Kidney epithelial cell (primary cell): ENCODE measurements around the gene XPA. TPM values are rescaled to one million over a fixed set of nuclear protein-coding genes. Genes with fewer than 3 reads are reported as not detected.

ENCODE experiments used
- DNase-seq: peaks from one replicate; pipeline ENCODE4 v3.0.0-alpha.2; 2010; ENCODE audit warnings: low read depth
- H3K27me3 ChIP-seq: 2 replicates; pipeline ENCODE4 v1.6.0; 2011; ENCODE audit warnings: low read length; ENCODE audit not compliant: control insufficient read depth, insufficient read depth
- H3K36me3 ChIP-seq: 2 replicates; pipeline ENCODE4 v1.5.1; 2011; ENCODE audit warnings: low read length; ENCODE audit not compliant: control insufficient read depth, insufficient read depth
- H3K4me3 ChIP-seq: 2 replicates; pipeline ENCODE4 v1.5.1; 2011; ENCODE audit warnings: low read depth, mild to moderate bottlenecking, control low read depth, low read length
- total RNA-seq: library from RNA; depleted of rRNA; stranded (reverse); fragments of >200 nt; gene quantifications from 2 replicates; pipeline ENCODE4 v1.2.3, GENCODE V29; 2015
- TF ChIP-seq, protein P1 (sequence below): IDR thresholded peaks from 2 replicates; pipeline ENCODE4 v1.5.1; 2011; ENCODE audit warnings: mild to moderate bottlenecking, moderate library complexity, low read length, control low read depth, inconsistent platforms; ENCODE audit not compliant: insufficient read depth, poor library complexity, severe bottlenecking

Gene XPA
- total RNA-seq, 1 donor from 2014 or later, result 12.5 TPM

DNA sequence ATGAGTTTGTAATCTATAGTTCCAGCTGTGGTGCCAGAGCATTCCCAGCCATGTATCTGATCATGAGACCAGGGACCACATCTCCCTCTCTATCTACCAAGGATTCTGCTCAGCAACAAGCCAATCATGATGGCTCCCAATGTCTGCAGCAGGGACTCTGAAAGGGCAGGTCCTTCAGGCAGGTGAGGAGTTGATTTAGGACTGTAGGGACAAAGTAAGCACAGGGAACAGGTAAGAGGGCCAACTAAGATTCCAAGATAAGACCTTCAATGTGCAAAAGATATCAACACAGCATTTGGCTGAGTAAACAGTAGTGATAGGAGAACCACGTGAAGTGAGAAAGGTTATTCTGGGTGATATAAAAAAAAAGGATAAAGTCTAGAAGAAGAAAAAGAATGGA lies 8.5 kb downstream of the XPA start:
- Histone ChIP-seq H3K4me3 (no peak overlapping the region), H3K36me3 (peaks cover 2% of the 10 kb centered on the region), H3K27me3 (no peaks in the 10 kb centered on the region)
- TF ChIP-seq, protein P1, sequence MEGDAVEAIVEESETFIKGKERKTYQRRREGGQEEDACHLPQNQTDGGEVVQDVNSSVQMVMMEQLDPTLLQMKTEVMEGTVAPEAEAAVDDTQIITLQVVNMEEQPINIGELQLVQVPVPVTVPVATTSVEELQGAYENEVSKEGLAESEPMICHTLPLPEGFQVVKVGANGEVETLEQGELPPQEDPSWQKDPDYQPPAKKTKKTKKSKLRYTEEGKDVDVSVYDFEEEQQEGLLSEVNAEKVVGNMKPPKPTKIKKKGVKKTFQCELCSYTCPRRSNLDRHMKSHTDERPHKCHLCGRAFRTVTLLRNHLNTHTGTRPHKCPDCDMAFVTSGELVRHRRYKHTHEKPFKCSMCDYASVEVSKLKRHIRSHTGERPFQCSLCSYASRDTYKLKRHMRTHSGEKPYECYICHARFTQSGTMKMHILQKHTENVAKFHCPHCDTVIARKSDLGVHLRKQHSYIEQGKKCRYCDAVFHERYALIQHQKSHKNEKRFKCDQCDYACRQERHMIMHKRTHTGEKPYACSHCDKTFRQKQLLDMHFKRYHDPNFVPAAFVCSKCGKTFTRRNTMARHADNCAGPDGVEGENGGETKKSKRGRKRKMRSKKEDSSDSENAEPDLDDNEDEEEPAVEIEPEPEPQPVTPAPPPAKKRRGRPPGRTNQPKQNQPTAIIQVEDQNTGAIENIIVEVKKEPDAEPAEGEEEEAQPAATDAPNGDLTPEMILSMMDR, result no peak
- DNase-seq, result no peak

DNA sequence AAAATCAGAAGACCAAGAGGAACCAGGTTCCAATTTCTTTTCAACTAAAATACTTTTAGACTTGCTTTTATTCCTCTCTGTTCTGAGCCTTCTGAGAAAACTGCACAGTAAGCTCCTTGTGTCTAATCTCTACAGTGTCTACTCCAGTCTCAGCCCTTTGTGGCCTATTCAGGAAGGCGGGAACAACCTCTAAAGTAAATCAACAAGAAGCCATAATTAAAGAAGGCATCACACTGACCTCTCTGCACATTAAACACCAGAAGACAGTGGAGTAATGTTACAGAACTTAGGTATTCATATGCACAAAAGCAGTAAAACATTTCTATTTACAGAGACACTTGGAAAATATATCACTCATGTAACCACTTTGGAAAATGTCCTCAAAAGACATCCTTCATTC lies 14.9 kb downstream of the XPA start:
- Histone ChIP-seq H3K27me3 (no peaks in the 10 kb centered on the region), H3K4me3 (no peak overlapping the region), H3K36me3 (no peaks in the 10 kb centered on the region)
- no peak for DNase-seq
- TF ChIP-seq, protein P1, result no peak

DNA sequence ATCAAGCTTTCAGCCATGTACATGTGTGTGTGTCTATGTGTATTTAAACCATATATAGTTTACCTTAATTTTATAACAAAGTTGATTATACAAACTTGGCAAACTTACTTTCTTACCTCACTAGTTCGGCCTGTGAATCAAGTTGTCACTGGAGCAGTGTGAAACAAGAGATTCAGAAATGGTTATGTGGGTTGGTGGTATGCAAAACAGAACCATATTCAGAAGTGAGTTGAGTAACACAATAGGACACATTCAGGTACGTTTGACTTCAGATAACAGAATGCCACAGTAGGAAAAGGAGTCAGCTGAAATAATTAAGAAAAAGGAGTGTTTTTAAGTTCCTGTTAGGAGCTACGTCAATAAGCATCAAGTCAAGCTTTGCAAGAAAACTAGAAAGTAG lies 21.5 kb downstream of the XPA start:
- Histone ChIP-seq H3K27me3 (no peaks in the 10 kb centered on the region), H3K36me3 (no peaks in the 10 kb centered on the region)
- TF ChIP-seq, protein P1, result no peak

DNA sequence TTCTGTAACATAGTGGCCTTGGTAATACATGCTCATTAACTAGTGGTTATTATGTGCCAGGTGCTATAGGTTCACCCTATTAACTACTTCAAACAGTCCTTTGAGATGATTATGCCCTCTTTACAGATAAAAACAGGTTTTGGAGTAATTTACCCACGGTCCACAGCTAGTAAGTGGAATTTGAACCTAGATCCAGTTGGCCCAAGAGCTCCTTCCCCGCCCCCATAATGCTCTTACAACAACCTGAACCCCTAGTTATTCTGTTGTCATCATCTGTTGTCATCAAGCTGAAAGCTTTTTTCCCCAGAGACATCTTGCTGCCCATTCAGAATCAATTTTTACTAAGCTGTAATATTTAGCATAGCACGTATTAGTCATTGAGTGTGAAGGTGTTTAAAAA lies 23.2 kb downstream of the XPA start:
- TF ChIP-seq, protein P1, result no peak
- no peak overlapping the region for H3K4me3 ChIP-seq
- no peaks in the 10 kb centered on the region for H3K27me3 ChIP-seq
- DNase-seq, result no peak
- no peaks in the 10 kb centered on the region for H3K36me3 ChIP-seq

More for the DNA sequence above, 21.5 kb downstream of the XPA start:
- H3K4me3 ChIP-seq, result no peak overlapping the region
- no peak for DNase-seq

DNA sequence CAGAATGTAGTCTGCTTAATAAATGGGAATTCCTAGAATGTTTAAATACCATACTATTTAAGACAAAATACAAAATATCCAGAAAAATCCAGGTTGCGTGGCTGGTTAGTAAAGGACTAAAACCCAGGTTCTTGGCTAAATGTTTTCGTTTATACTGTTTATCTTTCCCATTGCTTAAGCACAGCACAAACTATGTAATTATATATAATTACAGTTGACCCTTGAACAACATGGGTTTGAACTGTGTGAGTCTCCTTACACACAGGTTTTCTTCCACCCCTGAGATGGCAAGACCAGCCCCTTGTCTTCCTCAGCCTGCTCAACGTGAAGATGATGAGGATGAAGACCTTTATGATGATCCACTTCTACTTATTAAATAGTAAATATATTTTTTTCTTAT lies 24.7 kb downstream of the XPA start:
- no peak for DNase-seq
- no peaks in the 10 kb centered on the region for H3K27me3 ChIP-seq

DNA sequence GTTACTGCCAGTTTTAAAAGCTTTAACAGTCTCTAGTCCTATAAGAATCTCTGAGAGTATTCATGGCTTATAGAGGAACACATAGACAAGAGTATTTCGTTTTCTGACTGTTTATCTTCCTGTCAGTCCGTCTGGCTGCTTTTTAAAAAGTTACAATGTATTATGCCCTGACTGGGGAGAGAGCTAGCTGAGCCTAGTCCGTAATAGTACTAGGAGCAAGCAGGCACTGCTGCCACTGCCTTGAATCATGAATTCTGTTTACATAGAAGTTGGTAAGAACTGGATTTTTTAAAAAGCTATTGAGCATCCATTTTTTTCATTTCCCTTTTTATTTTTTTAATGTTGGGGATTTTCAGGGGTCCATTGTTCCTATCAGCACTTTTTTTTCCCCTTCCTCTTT lies 26.6 kb downstream of the XPA start:
- Histone ChIP-seq H3K4me3 (no peak overlapping the region), H3K27me3 (no peaks in the 10 kb centered on the region), H3K36me3 (no peaks in the 10 kb centered on the region)
- TF ChIP-seq, protein P1, result no peak
- no peak for DNase-seq

More for the DNA sequence above, 24.7 kb downstream of the XPA start:
- Histone ChIP-seq H3K36me3 (no peaks in the 10 kb centered on the region), H3K4me3 (no peak overlapping the region)
- TF ChIP-seq, protein P1, result no peak
